Retinal pigment epithelial cell (primary cell): ENCODE data around the gene ANKRD28.

Experiments used
- DNase-seq: peaks from one replicate; pipeline ENCODE4 v3.0.0-alpha.2; 2010; ENCODE audit warnings: low read depth
- H3K4me3 ChIP-seq: 2 replicates; pipeline ENCODE4 v1.5.1; 2011; ENCODE audit warnings: mild to moderate bottlenecking, low read length, control low read depth, moderate library complexity
- TF ChIP-seq, protein P1 (sequence below): conservative IDR thresholded peaks from 2 replicates; pipeline ENCODE4 v1.5.1; 2011; ENCODE audit warnings: low read depth, low read length, control low read depth, inconsistent platforms

The ANKRD28 gene

DNA sequence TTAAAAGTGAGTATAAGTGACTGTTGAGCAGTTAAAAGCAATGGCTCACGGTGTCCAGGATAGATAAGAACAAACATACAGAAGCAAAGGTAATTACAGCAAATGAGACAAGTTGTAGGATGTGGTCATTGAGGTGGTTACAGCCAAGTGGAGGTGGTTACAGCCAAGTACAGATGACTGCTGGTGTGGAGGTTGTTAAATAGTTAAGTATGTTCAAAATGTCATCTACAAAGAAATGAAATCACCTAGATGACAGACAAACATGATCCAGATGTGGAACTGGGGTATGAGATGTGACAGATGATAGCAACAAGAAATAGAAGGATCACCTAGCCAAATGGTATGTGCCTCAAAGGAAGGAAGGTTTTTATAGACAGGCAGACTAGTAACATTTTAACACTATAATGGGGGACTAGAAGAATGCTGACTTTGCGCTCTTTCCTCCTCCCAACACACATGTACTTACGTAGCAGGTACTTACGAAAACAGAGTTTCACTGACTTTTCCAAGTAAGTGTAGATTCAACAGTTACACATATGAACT is 6.8 kb upstream of the ANKRD28 start:
- no peak for DNase-seq
- H3K4me3 ChIP-seq = no peak overlapping the region
- TF ChIP-seq, protein P1, sequence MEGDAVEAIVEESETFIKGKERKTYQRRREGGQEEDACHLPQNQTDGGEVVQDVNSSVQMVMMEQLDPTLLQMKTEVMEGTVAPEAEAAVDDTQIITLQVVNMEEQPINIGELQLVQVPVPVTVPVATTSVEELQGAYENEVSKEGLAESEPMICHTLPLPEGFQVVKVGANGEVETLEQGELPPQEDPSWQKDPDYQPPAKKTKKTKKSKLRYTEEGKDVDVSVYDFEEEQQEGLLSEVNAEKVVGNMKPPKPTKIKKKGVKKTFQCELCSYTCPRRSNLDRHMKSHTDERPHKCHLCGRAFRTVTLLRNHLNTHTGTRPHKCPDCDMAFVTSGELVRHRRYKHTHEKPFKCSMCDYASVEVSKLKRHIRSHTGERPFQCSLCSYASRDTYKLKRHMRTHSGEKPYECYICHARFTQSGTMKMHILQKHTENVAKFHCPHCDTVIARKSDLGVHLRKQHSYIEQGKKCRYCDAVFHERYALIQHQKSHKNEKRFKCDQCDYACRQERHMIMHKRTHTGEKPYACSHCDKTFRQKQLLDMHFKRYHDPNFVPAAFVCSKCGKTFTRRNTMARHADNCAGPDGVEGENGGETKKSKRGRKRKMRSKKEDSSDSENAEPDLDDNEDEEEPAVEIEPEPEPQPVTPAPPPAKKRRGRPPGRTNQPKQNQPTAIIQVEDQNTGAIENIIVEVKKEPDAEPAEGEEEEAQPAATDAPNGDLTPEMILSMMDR = no peak

- TF ChIP-seq, protein P1 = no peak
- DNase-seq = no peak
- no peak overlapping the region for H3K4me3 ChIP-seq
Observed at GRCh38 chr3:15803921-15804320, 6.1 kb upstream of the ANKRD28 start.

DNA sequence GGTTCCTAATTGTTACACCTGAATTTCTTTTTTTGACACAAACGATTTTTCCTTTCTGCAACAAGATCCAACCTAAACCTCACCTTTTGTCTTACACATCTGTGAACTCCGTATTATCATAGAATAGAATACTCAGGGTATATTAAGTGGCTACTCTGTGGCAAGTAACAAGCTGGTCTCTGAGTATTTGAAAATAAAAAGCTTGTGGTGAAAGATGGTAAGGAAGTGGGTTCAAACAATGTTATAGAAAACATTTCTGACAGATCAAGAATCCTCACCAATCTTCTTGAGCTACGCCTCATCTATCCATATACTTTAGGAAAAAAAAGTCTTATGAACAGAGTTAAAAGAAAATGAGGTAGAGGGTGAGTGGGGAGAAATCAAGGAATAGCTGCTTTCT is 3.5 kb upstream of the ANKRD28 start:
- no peak for DNase-seq
- no peak overlapping the region for H3K4me3 ChIP-seq
- TF ChIP-seq, protein P1 = no peak

DNA sequence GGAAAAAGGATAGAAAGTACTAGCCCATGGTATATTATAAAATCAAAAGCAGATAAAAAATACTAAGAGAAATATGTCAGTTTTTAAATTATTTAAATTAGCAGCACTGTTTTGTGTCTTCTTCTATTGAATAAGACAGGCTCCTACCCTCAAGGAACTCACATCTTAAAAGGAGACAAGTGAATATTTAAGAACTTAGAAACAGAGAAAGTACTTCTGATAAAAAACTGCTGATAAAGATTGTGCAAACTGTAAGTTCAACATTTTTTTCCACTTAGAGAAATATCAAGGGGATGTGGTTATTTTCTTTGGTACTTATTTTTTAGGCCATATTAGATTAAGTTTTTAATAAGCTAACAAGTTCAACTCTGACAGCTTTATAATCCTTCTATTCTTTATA is 3.0 kb upstream of the ANKRD28 start:
- no peak overlapping the region for H3K4me3 ChIP-seq
- TF ChIP-seq, protein P1 = no peak
- DNase-seq = no peak

DNA sequence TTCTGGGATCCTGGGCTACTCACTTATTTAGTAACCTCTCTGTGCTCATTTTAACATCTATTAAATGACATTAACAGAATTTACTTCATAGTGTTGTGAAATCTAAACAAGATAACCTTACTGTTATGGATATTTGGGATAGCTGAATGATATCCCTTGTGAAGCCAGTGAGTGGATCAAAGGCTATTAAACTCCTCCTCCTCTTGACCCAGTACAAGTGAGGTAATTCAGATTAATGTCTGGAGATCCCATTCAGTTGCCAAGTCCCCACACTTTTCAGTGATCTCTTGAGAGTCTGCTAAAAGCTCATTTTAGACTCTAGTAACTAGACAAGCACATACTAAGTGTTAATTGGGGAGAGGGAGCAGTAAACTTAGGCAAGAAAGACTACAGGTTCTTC is 2.5 kb upstream of the ANKRD28 start:
- TF ChIP-seq, protein P1 = no peak
- DNase-seq = no peak
- no peak overlapping the region for H3K4me3 ChIP-seq

DNA sequence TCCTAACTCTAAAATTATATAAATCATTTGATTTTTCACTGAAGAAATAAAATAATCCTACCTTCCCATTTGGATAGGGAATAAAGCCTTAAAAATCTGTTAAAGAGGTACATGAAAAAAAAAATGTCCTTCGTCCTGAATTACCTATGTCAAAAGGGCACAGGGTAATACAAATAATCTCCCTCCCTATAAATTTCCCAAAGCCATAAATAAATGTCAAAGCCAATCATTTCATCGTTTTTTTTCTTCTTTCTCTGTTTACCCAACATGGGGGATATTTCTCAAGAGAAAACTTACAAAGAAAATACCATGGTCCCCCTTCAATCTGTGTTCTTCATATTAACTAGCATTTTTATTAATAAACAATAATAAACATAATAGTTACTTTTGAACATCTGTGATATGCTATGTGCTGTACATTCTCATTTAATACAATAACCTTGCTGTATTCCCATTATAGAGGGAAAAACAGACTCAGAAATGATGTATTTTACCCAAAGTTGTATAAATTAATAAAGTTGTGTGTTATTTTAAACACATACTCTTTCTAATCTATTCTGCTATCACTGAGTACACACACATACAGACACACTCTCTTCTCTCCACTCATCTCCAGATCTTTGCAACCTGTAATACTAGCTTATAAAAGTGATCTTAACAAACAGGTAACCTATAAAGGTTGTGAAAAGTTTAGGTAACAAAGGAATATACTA is 910 bp upstream of the ANKRD28 start:
- no peak for DNase-seq
- no peak overlapping the region for H3K4me3 ChIP-seq
- TF ChIP-seq, protein P1 = no peak
